ENCODE measurements around the gene GATC.
A peak's percentile ranks its signal among the peaks of the same experiment; 100 is the strongest.

GATC gene

GRCh38 chr12:120490325-120490724 lies 44.1 kb downstream of the GATC start:
- H3K4me1 Mint-ChIP-seq: peaks cover 10% of the 10 kb centered on the region

DNA sequence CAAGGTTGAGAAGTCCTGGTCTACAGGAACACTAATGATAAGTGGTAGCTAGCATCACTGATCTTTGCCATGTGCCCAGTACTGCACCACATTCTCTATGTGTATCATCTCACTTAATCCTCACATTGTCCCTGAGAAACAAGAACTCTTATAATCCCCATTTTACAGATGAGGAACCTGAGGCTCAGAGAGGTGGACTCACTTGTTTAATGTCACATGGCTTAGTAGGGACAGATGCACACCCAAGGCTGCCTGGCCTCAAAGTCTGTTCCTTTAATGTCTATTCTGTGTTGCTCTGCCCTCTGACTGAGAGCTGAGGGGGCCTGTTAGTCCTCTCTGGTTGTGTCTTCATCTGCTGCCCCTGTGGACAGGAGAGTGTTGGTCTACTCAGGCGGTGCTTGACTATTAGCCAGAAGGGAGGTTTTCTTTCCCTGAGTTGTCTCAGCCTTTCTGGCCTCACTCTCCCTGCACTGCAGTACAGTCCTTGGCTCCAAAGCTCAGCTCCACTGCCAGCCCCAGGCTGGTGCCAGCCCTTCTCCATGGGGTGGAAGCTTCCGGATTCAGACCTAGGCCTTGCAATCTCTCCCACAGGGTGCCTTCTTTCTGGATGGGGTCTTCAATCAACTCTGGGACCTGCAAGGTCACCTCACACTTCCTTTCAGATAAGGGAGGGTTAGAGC lies 44.7 kb downstream of the GATC start:
- Mint-ChIP-seq H3K4me1 (peaks cover 11% of the 10 kb centered on the region), H3K36me3 (peaks cover 1% of the 10 kb centered on the region), H3K9me3 (no peaks in the 10 kb centered on the region), H3K4me3 (no peak overlapping the region), H3K27me3 (no peaks in the 10 kb centered on the region), H3K27ac (no peak overlapping the region)
- DNase-seq (ENCODE audit: low spot score in 2 of 2) (no peak), ATAC-seq (ENCODE audit: low read depth) (no peak)

More at GRCh38 chr12:120490325-120490724, 44.1 kb downstream of the GATC start:
- Mint-ChIP-seq H3K9me3 (no peaks in the 10 kb centered on the region), H3K36me3 (peaks cover 1% of the 10 kb centered on the region), H3K27ac (no peak overlapping the region), H3K4me3 (no peak overlapping the region), H3K27me3 (no peaks in the 10 kb centered on the region)
- ATAC-seq (ENCODE audit: low read depth) (no peak), DNase-seq (ENCODE audit: low spot score in 2 of 2) (no peak)

DNA sequence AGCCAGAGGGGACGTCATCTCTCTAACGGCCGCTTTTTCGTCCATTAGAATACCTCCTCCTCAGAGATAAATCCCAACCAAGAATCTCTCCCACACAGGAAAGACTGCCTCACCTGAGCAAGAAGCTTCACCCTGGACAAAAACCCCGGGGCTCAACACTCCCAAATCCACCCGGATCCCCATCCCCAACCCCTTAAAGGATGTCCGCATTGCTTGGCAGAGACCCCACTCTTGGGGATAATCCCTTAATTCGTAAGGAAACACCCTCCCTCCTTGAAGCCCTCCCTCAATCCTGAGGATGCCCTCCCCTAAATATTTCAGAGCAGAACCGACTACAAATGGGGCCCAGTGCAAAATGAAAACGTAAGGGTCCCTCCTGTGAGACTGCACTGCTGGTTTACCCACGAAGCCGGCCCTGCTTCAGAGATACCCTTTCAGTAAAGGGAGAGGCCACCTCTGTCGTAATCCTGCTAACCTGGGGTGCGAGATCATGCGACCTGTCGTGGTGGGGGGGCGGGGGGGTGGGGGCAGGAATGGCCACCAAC lies 49.0 kb downstream of the GATC start:
- Mint-ChIP-seq H3K27ac (peak overlapping the region; percentile 88), H3K4me1 (peaks cover 21% of the 10 kb centered on the region), H3K27me3 (no peaks in the 10 kb centered on the region), H3K9me3 (no peaks in the 10 kb centered on the region), H3K36me3 (peaks cover 6% of the 10 kb centered on the region), H3K4me3 (peak overlapping the region; percentile 93)
- ATAC-seq (ENCODE audit: low read depth): peak; percentile 2
- DNase-seq (ENCODE audit: low spot score in 2 of 2): peak in 1 of 2 donors; percentile 12

- DNase-seq (ENCODE audit: low spot score in 2 of 2): peak; percentile 99 to 100
- peaks cover 4% of the 10 kb centered on the region for H3K36me3 Mint-ChIP-seq
- H3K9me3 Mint-ChIP-seq: no peaks in the 10 kb centered on the region
- peak; percentile 91 for ATAC-seq (ENCODE audit: low read depth)
- H3K4me1 Mint-ChIP-seq: peaks cover 21% of the 10 kb centered on the region
- peak within 1 kb of the TSS; percentile 88 for H3K27ac Mint-ChIP-seq
- no peaks in the 10 kb centered on the region for H3K27me3 Mint-ChIP-seq
- H3K4me3 Mint-ChIP-seq: peak within 1 kb of the TSS; percentile 93
Measured at GRCh38 chr12:120495731-120496412, 49.6 kb downstream of the GATC start, which contains the start of gene DYNLL1. Gene DYNLL1 (plus strand): TSS chr12:120496113. CDS start chr12:120496422, 309 bp downstream.

DNA sequence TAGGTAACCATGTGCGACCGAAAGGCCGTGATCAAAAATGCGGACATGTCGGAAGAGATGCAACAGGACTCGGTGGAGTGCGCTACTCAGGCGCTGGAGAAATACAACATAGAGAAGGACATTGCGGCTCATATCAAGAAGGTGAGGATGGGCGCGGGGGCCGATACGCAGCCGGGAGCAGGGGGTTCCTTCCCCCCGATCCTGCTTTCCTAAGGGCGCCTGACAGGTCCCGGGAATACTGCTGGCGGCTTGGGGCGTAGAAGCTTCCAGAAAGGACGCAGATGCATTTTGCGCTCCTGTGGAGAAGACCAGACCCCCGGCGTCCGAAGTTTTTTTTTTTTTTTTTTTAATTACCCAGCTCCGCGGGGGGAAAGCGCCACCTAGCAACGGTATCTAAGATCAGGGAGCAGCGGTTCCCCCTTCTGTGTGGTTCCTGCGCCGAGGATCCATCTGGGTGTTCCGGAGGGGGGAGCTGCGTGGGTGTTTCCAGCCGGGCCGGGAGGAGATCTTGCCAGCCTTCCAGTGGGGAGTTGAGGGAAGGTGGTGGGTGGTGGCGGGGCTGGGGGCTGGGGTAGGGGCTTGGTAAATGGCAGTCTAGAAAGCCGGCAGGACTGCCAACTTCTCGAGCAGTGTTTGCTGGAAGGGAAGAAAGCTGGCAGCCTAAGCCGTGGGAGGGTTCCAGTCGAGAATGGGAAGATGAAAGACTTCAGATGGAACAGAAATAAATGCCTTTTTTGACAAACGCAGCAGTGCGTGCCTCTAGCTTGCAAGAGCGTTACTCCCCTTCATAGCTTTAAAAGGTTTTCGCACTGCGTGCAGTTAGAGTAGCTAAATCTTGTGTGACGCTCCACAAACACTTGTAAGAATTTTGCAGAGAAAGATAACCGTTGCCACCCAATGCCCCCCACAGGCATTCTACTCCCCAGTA lies 50.4 kb downstream of the GATC start:
- ATAC-seq (ENCODE audit: low read depth) (peak; percentile 26), DNase-seq (ENCODE audit: low spot score in 2 of 2) (peak in 1 of 2 donors; percentile 44)
- no peaks in the 10 kb centered on the region for H3K27me3 Mint-ChIP-seq
- peak overlapping the region; percentile 88 for H3K27ac Mint-ChIP-seq
- H3K4me1 Mint-ChIP-seq: peaks cover 21% of the 10 kb centered on the region
- peaks cover 4% of the 10 kb centered on the region for H3K36me3 Mint-ChIP-seq
- peak overlapping the region; percentile 93 for H3K4me3 Mint-ChIP-seq
- H3K9me3 Mint-ChIP-seq: no peaks in the 10 kb centered on the region

GRCh38 chr12:120497524-120498150 lies 51.4 kb downstream of the GATC start:
- DNase-seq (ENCODE audit: low spot score in 2 of 2) (no peak), ATAC-seq (ENCODE audit: low read depth) (no peak)
- H3K9me3 Mint-ChIP-seq: no peaks in the 10 kb centered on the region
- peak overlapping the region; percentile 88 for H3K27ac Mint-ChIP-seq
- H3K27me3 Mint-ChIP-seq: no peaks in the 10 kb centered on the region
- H3K4me1 Mint-ChIP-seq: peaks cover 21% of the 10 kb centered on the region
- H3K4me3 Mint-ChIP-seq: peak overlapping the region; percentile 93
- H3K36me3 Mint-ChIP-seq: peaks cover 6% of the 10 kb centered on the region

DNA sequence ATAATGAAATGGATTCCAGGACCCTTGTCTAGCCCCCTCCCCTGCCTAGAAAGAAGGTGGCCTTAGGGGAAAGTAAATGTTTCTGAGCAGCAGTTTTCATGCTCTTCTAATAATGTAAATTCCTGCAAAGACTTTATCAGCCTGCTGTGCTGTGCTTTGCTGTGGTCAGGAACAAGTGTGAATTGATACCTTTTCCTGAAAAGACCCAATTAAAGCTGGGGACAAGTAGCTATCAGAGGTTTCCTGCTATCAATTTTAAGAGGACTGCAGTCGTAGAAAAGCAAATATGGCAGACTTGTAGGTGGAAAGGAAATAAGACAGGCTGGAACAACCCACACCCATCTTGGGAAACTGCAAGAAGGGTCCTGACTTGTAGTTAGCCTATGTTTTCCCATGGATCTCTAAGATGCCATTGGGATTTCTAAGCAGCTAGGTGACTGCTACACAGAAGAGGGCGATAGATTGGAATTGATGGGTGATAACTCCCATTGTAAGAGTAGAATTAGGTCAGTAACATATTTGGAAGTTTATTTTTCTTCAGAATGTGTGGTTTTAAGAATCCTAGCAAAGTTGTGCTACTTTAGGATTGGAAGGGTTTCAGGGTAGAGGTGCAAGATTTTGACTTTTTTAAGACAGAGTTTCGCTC lies 52.7 kb downstream of the GATC start:
- DNase-seq (ENCODE audit: low spot score in 2 of 2) (no peak), ATAC-seq (ENCODE audit: low read depth) (no peak)
- no peaks in the 10 kb centered on the region for H3K27me3 Mint-ChIP-seq
- peaks cover 21% of the 10 kb centered on the region for H3K4me1 Mint-ChIP-seq
- H3K36me3 Mint-ChIP-seq: peaks cover 15% of the 10 kb centered on the region
- H3K9me3 Mint-ChIP-seq: no peaks in the 10 kb centered on the region
- no peak overlapping the region for H3K4me3 Mint-ChIP-seq
- H3K27ac Mint-ChIP-seq: no peak overlapping the region

DNA sequence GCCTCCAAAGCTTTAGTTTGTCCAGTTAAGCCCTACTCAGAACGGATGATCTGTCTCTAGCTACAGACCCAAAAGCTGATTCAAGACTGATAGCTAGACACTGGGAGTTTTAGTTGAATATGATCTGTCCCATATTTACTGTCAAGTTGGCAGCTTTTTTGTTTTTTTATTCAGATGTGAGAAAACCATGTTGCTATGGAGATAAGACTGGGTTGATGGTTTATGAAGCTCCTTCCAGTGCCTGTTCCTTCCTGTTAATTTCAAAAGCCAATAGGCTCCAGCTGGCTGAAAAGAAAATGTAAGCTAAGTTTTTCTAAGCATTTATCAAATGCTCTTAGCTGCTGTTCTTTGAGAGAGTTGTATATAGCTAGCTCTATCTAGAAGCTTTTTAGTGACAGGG lies 54.3 kb downstream of the GATC start:
- H3K27ac Mint-ChIP-seq: no peak overlapping the region
- no peaks in the 10 kb centered on the region for H3K27me3 Mint-ChIP-seq

DNA sequence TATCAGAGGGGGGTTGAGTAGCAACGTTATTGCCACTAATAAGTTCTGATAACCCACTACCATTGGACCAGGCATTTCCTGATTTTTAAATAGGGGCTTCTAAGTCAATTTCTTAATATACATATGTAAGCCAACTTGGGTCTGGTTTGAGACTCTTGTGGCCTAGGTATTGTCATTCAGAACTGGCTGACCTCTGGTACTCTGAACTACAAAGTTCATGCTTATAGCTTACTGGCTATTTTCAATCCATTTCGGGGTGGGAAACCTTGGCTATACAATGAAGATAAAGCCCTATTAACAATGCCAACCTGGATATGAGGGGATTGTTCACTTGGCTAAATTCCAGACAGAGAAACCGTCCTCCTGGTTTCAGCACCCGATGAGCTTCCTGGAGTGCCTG lies 58.3 kb downstream of the GATC start:
- Mint-ChIP-seq H3K4me1 (no peaks in the 10 kb centered on the region), H3K4me3 (no peak overlapping the region), H3K9me3 (no peaks in the 10 kb centered on the region), H3K27ac (no peak overlapping the region), H3K27me3 (no peaks in the 10 kb centered on the region), H3K36me3 (peaks cover 22% of the 10 kb centered on the region)
- DNase-seq (ENCODE audit: low spot score in 2 of 2) (no peak), ATAC-seq (ENCODE audit: low read depth) (no peak)

More for the DNA sequence above, 54.3 kb downstream of the GATC start:
- Mint-ChIP-seq H3K4me1 (peaks cover 15% of the 10 kb centered on the region), H3K36me3 (peaks cover 18% of the 10 kb centered on the region), H3K4me3 (no peak overlapping the region), H3K9me3 (no peaks in the 10 kb centered on the region)
- no peak for ATAC-seq (ENCODE audit: low read depth)
- DNase-seq (ENCODE audit: low spot score in 2 of 2): no peak

DNA sequence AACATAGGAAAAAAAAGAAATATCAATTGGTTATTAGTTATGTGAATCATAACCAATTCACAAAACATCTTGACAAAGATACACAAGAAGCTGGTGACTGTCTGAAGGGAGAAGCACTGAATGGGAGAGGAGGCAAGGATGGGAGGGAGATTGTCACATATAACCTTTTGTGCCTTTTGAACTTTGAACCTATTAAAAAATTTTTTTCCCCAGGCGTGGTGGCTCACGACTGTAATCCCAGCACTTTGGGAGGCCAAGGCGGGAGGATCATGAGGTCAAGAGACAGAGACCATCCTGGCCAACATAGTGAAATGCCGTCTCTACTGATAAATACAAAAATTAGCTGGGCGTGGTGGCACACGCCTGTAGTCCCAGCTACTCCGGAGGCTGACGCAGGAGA lies 62.3 kb downstream of the GATC start:
- H3K9me3 Mint-ChIP-seq: no peaks in the 10 kb centered on the region
- H3K27ac Mint-ChIP-seq: no peak overlapping the region
- no peak for ATAC-seq (ENCODE audit: low read depth)
- H3K36me3 Mint-ChIP-seq: peaks cover 25% of the 10 kb centered on the region
- no peak for DNase-seq (ENCODE audit: low spot score in 2 of 2)
- H3K4me1 Mint-ChIP-seq: no peaks in the 10 kb centered on the region
- H3K4me3 Mint-ChIP-seq: no peak overlapping the region
- no peaks in the 10 kb centered on the region for H3K27me3 Mint-ChIP-seq
